H9 (cell line): ENCODE results near the gene CAPN3. TPM values are rescaled to one million over a fixed set of nuclear protein-coding genes. Genes with fewer than 3 reads are reported as not detected.

Experiments used
- DNase-seq: peaks from one replicate; pipeline ENCODE4 v3.0.0-alpha.2; 2017
- H2AFZ ChIP-seq: one replicate; pipeline ENCODE4 v1.6.1; 2013; ENCODE audit warnings: mild to moderate bottlenecking, low read length, control low read depth, moderate library complexity
- H2AK5ac ChIP-seq: 2 replicates; pipeline ENCODE4 v1.6.1; 2013; ENCODE audit warnings: low read length, control low read depth, mixed read lengths; ENCODE audit not compliant: insufficient read length
- H2BK120ac ChIP-seq: one replicate; pipeline ENCODE4 v1.6.1; 2013; ENCODE audit warnings: low read depth, mild to moderate bottlenecking, low read length, control low read depth, inconsistent platforms; ENCODE audit not compliant: poor library complexity, severe bottlenecking
- H2BK12ac ChIP-seq: 2 replicates; pipeline ENCODE4 v1.6.1; 2013; ENCODE audit warnings: low read length, control low read depth, mixed read lengths, low read depth; ENCODE audit not compliant: insufficient read length
- H2BK15ac ChIP-seq: 2 replicates; pipeline ENCODE4 v1.6.1; 2013; ENCODE audit warnings: low read depth, low read length, control low read depth
- H2BK20ac ChIP-seq: one replicate; pipeline ENCODE4 v1.6.1; 2013; ENCODE audit warnings: low read depth, mild to moderate bottlenecking, low read length, control low read depth, inconsistent platforms; ENCODE audit not compliant: poor library complexity, severe bottlenecking
- H2BK5ac ChIP-seq: 2 replicates; pipeline ENCODE4 v1.6.1; 2013; ENCODE audit warnings: low read length, control low read depth, mixed read lengths; ENCODE audit not compliant: insufficient read length
- H3K14ac ChIP-seq: 2 replicates; pipeline ENCODE4 v1.6.1; 2013; ENCODE audit warnings: low read length, control low read depth; ENCODE audit not compliant: insufficient read depth
- H3K18ac ChIP-seq: 2 replicates; pipeline ENCODE4 v1.6.1; 2013; ENCODE audit warnings: low read depth, mild to moderate bottlenecking, mixed read lengths, low read length, control low read depth; ENCODE audit not compliant: insufficient read length
- H3K23ac ChIP-seq: 2 replicates; pipeline ENCODE4 v1.6.1; 2013; ENCODE audit warnings: low read length, control low read depth, mixed read lengths, low read depth; ENCODE audit not compliant: insufficient read length
- H3K23me2 ChIP-seq: 2 replicates; pipeline ENCODE4 v1.6.1; 2013; ENCODE audit warnings: low read depth, mild to moderate bottlenecking, mixed read lengths, low read length, control low read depth; ENCODE audit not compliant: insufficient read length, poor library complexity, severe bottlenecking
- H3K27ac ChIP-seq: 2 replicates; pipeline ENCODE4 v1.5.1; 2013; ENCODE audit warnings: low read length, control low read depth, mixed read lengths, low read depth; ENCODE audit not compliant: insufficient read length
- H3K27me3 ChIP-seq: 2 replicates; pipeline ENCODE4 v1.6.1; 2013; ENCODE audit warnings: low read length, control low read depth, inconsistent platforms; ENCODE audit not compliant: insufficient read depth
- H3K4ac ChIP-seq: 2 replicates; pipeline ENCODE4 v1.6.1; 2013; ENCODE audit warnings: low read depth, mild to moderate bottlenecking, control low read depth, inconsistent platforms, low read length, moderate library complexity
- H3K4me1 ChIP-seq: 2 replicates; pipeline ENCODE4 v1.6.1; 2013; ENCODE audit warnings: low read length, control low read depth, inconsistent platforms; ENCODE audit not compliant: insufficient read depth
- H3K4me2 ChIP-seq: 2 replicates; pipeline ENCODE4 v1.6.1; 2013; ENCODE audit warnings: low read length, control low read depth, mixed read lengths; ENCODE audit not compliant: insufficient read length, insufficient read depth
- H3K56ac ChIP-seq: 2 replicates; pipeline ENCODE4 v1.6.1; 2013; ENCODE audit warnings: low read depth, mild to moderate bottlenecking, mixed read lengths, low read length, control low read depth; ENCODE audit not compliant: insufficient read length
- H3K79me1 ChIP-seq: 2 replicates; pipeline ENCODE4 v1.6.1; 2013; ENCODE audit warnings: low read depth, mild to moderate bottlenecking, moderate library complexity, low read length, control low read depth, inconsistent platforms; ENCODE audit not compliant: insufficient read depth, poor library complexity, severe bottlenecking
- H3K79me2 ChIP-seq: 2 replicates; pipeline ENCODE4 v1.6.1; 2013; ENCODE audit warnings: low read length, control low read depth, inconsistent platforms; ENCODE audit not compliant: insufficient read depth
- H3K9ac ChIP-seq: 2 replicates; pipeline ENCODE4 v1.6.1; 2013; ENCODE audit warnings: low read length, control low read depth, mixed read lengths; ENCODE audit not compliant: insufficient read length; ENCODE audit errors: extremely low read depth
- H3K9me3 ChIP-seq: one replicate; pipeline ENCODE4 v1.6.1; 2013; ENCODE audit warnings: low read depth, low read length, inconsistent platforms; ENCODE audit not compliant: control insufficient read depth
- H3T11ph ChIP-seq: one replicate; pipeline ENCODE4 v1.6.1; 2013; ENCODE audit warnings: mild to moderate bottlenecking, low read length, control low read depth, inconsistent platforms
- H4K20me1 ChIP-seq: one replicate; pipeline ENCODE4 v1.6.1; 2013; ENCODE audit not compliant: control insufficient read depth, insufficient read length, insufficient read depth
- H4K5ac ChIP-seq: 2 replicates; pipeline ENCODE4 v1.6.1; 2013; ENCODE audit warnings: low read depth, mild to moderate bottlenecking, mixed read lengths, low read length, control low read depth; ENCODE audit not compliant: insufficient read length
- H4K8ac ChIP-seq: replicated peaks from 2 replicates; pipeline ENCODE4 v1.6.1; 2013; ENCODE audit warnings: low read length, control low read depth, mixed read lengths, low read depth; ENCODE audit not compliant: insufficient read length
- H4K91ac ChIP-seq: 2 replicates; pipeline ENCODE4 v1.6.1; 2013; ENCODE audit warnings: low read depth, mild to moderate bottlenecking, moderate library complexity, mixed read lengths, low read length, control low read depth; ENCODE audit not compliant: insufficient read length
- H3K27ac Mint-ChIP-seq, 3 experiments: 2 replicates in 2 of 3; 3 replicates in 1 of 3; pipeline ENCODE4 v1.8.0; 2020 to 2021; ENCODE audit warnings: mixed read lengths in 3 of 3, mild to moderate bottlenecking in 1 of 3, moderate library complexity in 1 of 3
- H3K27me3 Mint-ChIP-seq: 2 replicates; pipeline ENCODE4 v1.8.0; 2021; ENCODE audit warnings: low read depth, mild to moderate bottlenecking, moderate library complexity, mixed read lengths
- H3K36me3 Mint-ChIP-seq, 3 experiments: 2 replicates in 2 of 3; 3 replicates in 1 of 3; pipeline ENCODE4 v1.8.0; 2020 to 2021; ENCODE audit warnings: low read depth in 3 of 3, mixed read lengths in 3 of 3; ENCODE audit not compliant: insufficient read depth in 1 of 3
- H3K4me1 Mint-ChIP-seq, 2 experiments: 2 replicates each; pipeline ENCODE4 v1.8.0; 2020; ENCODE audit warnings: mixed read lengths in 2 of 2
- H3K4me3 Mint-ChIP-seq, 2 experiments: 2 replicates in 1 of 2; 3 replicates in 1 of 2; pipeline ENCODE4 v1.8.0; 2020 to 2021; ENCODE audit warnings: mild to moderate bottlenecking in 2 of 2, mixed read lengths in 2 of 2, moderate library complexity in 1 of 2
- H3K9me3 Mint-ChIP-seq, 2 experiments: 2 replicates in 1 of 2; 3 replicates in 1 of 2; pipeline ENCODE4 v1.8.0; 2020; ENCODE audit warnings: mild to moderate bottlenecking in 2 of 2, mixed read lengths in 2 of 2, moderate library complexity in 1 of 2
- CTCF ChIP-seq: fragments of 200-600 bp; sonication (generic); conservative IDR thresholded peaks from 3 replicates; pipeline ENCODE4 v1.8.0; 2021; ENCODE audit warnings: antibody characterized with exemption, mild to moderate bottlenecking
- WGBS: extraction: QIAGEN DNeasy Blood & Tissue Kit; methylation state at CpG from one replicate; pipeline ENCODE4 v1.1.7; 2013; ENCODE audit warnings: missing lambda C conversion rate, low lambda C conversion rate, mixed read lengths; ENCODE audit not compliant: insufficient read length; ENCODE audit errors: extremely low coverage; 5-methylcytosine and 5-hydroxymethylcytosine counted together
- total RNA-seq: library from RNA; stranded (reverse); gene quantifications from 2 replicates; pipeline ENCODE4 v1.2.1, GENCODE V29; 2021

Gene CAPN3
- total RNA-seq, 1 experiment from 2014 or later: 0.31 TPM

DNA sequence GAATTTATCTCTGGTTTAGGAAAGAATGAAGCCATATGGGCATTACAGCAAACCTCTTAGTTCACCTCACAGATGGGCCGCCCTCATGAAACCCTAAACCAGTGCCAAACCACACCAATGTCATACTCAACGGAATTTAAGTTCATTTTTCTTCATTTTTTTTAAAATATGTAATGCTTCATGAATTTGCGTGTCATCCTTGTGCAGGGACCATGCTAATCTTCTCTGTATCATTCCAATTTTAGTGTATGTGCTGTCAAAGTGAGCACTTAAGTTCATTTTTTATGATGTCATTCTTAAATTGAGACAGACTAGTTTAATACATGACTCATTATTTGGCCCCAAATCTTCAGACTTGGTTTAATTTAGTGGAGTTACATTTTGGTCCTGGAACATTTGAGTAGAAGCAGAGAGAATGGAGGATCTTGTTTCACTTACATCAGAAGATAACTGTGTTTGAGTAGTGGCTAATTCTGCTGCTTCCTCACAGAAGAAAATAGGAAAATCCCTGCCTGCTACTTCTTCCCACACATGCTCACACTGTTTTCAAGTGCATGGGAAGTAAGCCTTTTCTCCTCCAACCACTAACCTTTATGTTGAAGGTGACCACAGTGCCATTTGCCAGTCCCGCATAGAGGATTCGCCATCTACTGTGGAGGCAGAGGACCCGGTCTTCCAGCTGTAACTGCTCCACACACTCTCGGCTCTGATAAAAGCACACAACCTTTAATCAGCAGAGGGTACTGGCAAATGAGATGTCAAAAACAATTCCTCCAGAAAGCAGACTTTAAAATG is 68.3 kb downstream of the CAPN3 start:
- Mint-ChIP-seq H3K4me3 (no peak overlapping the region), H3K27me3 (no peaks in the 10 kb centered on the region), H3K4me1 (no peaks in the 10 kb centered on the region), H3K27ac (no peak overlapping the region), H3K36me3 (peaks cover 16 to 76% (median 59%) of the 10 kb centered on the region in 3 experiments; a peak in 6 of 7 replicates), H3K9me3 (no peaks in the 10 kb centered on the region)
- Histone ChIP-seq H3K9ac (no peak overlapping the region), H2AFZ (no peak overlapping the region), H3K79me1 (no peaks in the 10 kb centered on the region), H2BK20ac (no peak overlapping the region), H4K8ac (no peak overlapping the region), H3K14ac (no peak overlapping the region), H3K18ac (no peak overlapping the region), H2AK5ac (no peak overlapping the region), H4K20me1 (no peaks in the 10 kb centered on the region), H3K4me2 (no peak overlapping the region), H2BK12ac (no peak overlapping the region), H3K23ac (no peak overlapping the region), H3K79me2 (no peaks in the 10 kb centered on the region), H2BK120ac (no peak overlapping the region), H2BK15ac (no peak overlapping the region), H2BK5ac (no peak overlapping the region), H3K27me3 (no peaks in the 10 kb centered on the region), H3T11ph (no peak overlapping the region), H3K4me1 (no peaks in the 10 kb centered on the region), H3K4ac (no peak overlapping the region), H3K9me3 (no peaks in the 10 kb centered on the region), H3K23me2 (no peaks in the 10 kb centered on the region), H4K5ac (no peak overlapping the region), H3K27ac (no peak overlapping the region), H4K91ac (no peak overlapping the region), H3K56ac (no peak overlapping the region)
- no peak for TF ChIP-seq CTCF
- no CpG with 5 or more reads among the region's 7 CpGs for WGBS
- DNase-seq: no peak
